ENCODE results near the gene DNAJC1. TPM values are rescaled to one million over a fixed set of nuclear protein-coding genes. Genes with fewer than 3 reads are reported as not detected.

DNAJC1 gene
- total RNA-seq, 1 donor from 2014 or later = 66.8 TPM

GRCh38 chr10:21912625-21913024 lies 90.9 kb downstream of the DNAJC1 start:
- Histone ChIP-seq H3K27ac (ENCODE audit: low read depth, low read length) (no peak overlapping the region), H4K20me1 (ENCODE audit: insufficient read depth, low read length) (no peaks in the 10 kb centered on the region), H2AFZ (ENCODE audit: low read depth, low read length) (no peak overlapping the region), H3K9me3 (ENCODE audit: insufficient read depth, low read depth, low read length) (no peaks in the 10 kb centered on the region), H3K4me1 (ENCODE audit: insufficient read depth, low read length) (no peaks in the 10 kb centered on the region), H3K4me3 (ENCODE audit: insufficient read depth, low read depth, low read length) (no peak overlapping the region), H3K27me3 (ENCODE audit: insufficient read depth, low read length) (no peaks in the 10 kb centered on the region), H3K9ac (ENCODE audit: low read length) (no peak overlapping the region), H3K79me2 (ENCODE audit: insufficient read depth, low read length) (no peaks in the 10 kb centered on the region), H3K36me3 (ENCODE audit: insufficient read depth, low read length) (no peaks in the 10 kb centered on the region), H3K4me2 (ENCODE audit: low read length) (no peak overlapping the region)
- FAIRE-seq (no peak), DNase-seq (ENCODE audit: low read depth) (no peak)
- Mint-ChIP-seq H3K27ac (ENCODE audit: unreplicated experiment) (peak overlapping the region; percentile 77), H3K4me3 (ENCODE audit: unreplicated experiment) (no peak overlapping the region), H3K27me3 (ENCODE audit: low read depth, unreplicated experiment) (no peaks in the 10 kb centered on the region), H3K9me3 (ENCODE audit: unreplicated experiment) (no peaks in the 10 kb centered on the region), H3K4me1 (ENCODE audit: low read depth, unreplicated experiment) (peaks cover 21% of the 10 kb centered on the region), H3K36me3 (ENCODE audit: low read depth, unreplicated experiment) (no peaks in the 10 kb centered on the region)
- TF ChIP-seq CTCF (IDR thresholded peaks at IDR 0.05; ENCODE audit: insufficient read depth, low read depth, low read length) (no peak), EZH2 (IDR thresholded peaks at IDR 0.05; ENCODE audit: insufficient read depth, low read length) (no peak)

- Mint-ChIP-seq H3K4me3 (ENCODE audit: unreplicated experiment) (no peak overlapping the region), H3K27ac (ENCODE audit: unreplicated experiment) (no peak overlapping the region), H3K9me3 (ENCODE audit: unreplicated experiment) (no peaks in the 10 kb centered on the region), H3K27me3 (ENCODE audit: low read depth, unreplicated experiment) (no peaks in the 10 kb centered on the region), H3K36me3 (ENCODE audit: low read depth, unreplicated experiment) (peaks cover 3% of the 10 kb centered on the region), H3K4me1 (ENCODE audit: low read depth, unreplicated experiment) (peaks cover 21% of the 10 kb centered on the region)
- no peak for DNase-seq (ENCODE audit: low read depth)
- no peaks in the 10 kb centered on the region for H4K20me1 ChIP-seq (ENCODE audit: insufficient read depth, low read length)
- no peak overlapping the region for H3K27ac ChIP-seq (ENCODE audit: low read depth, low read length)
- no peaks in the 10 kb centered on the region for H3K79me2 ChIP-seq (ENCODE audit: insufficient read depth, low read length)
- no peaks in the 10 kb centered on the region for H3K9me3 ChIP-seq (ENCODE audit: insufficient read depth, low read depth, low read length)
- H3K4me2 ChIP-seq (ENCODE audit: low read length) = no peak overlapping the region
- H3K27me3 ChIP-seq (ENCODE audit: insufficient read depth, low read length) = no peaks in the 10 kb centered on the region
- FAIRE-seq = no peak
- H3K36me3 ChIP-seq (ENCODE audit: insufficient read depth, low read length) = no peaks in the 10 kb centered on the region
- H3K4me3 ChIP-seq (ENCODE audit: insufficient read depth, low read depth, low read length) = no peak overlapping the region
- TF ChIP-seq EZH2 (IDR thresholded peaks at IDR 0.05; ENCODE audit: insufficient read depth, low read length) (no peak), CTCF (IDR thresholded peaks at IDR 0.05; ENCODE audit: insufficient read depth, low read depth, low read length) (no peak)
- no peak overlapping the region for H3K9ac ChIP-seq (ENCODE audit: low read length)
- H2AFZ ChIP-seq (ENCODE audit: low read depth, low read length) = no peak overlapping the region
- no peaks in the 10 kb centered on the region for H3K4me1 ChIP-seq (ENCODE audit: insufficient read depth, low read length)
Observed at GRCh38 chr10:21910798-21911197, 92.7 kb downstream of the DNAJC1 start.

- H3K4me3 Mint-ChIP-seq (ENCODE audit: unreplicated experiment) = no peak overlapping the region
- H3K9me3 Mint-ChIP-seq (ENCODE audit: unreplicated experiment) = no peaks in the 10 kb centered on the region
- H3K79me2 ChIP-seq (ENCODE audit: insufficient read depth, low read length) = no peaks in the 10 kb centered on the region
- peaks cover 7% of the 10 kb centered on the region for H3K4me1 Mint-ChIP-seq (ENCODE audit: low read depth, unreplicated experiment)
- no peaks in the 10 kb centered on the region for H4K20me1 ChIP-seq (ENCODE audit: insufficient read depth, low read length)
- H3K4me3 ChIP-seq (ENCODE audit: insufficient read depth, low read depth, low read length) = no peak overlapping the region
- no peaks in the 10 kb centered on the region for H3K27me3 Mint-ChIP-seq (ENCODE audit: low read depth, unreplicated experiment)
- peaks cover 8% of the 10 kb centered on the region for H3K36me3 Mint-ChIP-seq (ENCODE audit: low read depth, unreplicated experiment)
- peaks cover 7% of the 10 kb centered on the region for H3K36me3 ChIP-seq (ENCODE audit: insufficient read depth, low read length)
- FAIRE-seq = no peak
- H3K27ac ChIP-seq (ENCODE audit: low read depth, low read length) = no peak overlapping the region
- H2AFZ ChIP-seq (ENCODE audit: low read depth, low read length) = no peak overlapping the region
- H3K9me3 ChIP-seq (ENCODE audit: insufficient read depth, low read depth, low read length) = no peaks in the 10 kb centered on the region
- H3K4me1 ChIP-seq (ENCODE audit: insufficient read depth, low read length) = no peaks in the 10 kb centered on the region
- no peak for TF ChIP-seq CTCF (IDR thresholded peaks at IDR 0.05; ENCODE audit: insufficient read depth, low read depth, low read length)
- TF ChIP-seq EZH2 (IDR thresholded peaks at IDR 0.05; ENCODE audit: insufficient read depth, low read length) = no peak
- H3K27ac Mint-ChIP-seq (ENCODE audit: unreplicated experiment) = no peak overlapping the region
- no peak overlapping the region for H3K9ac ChIP-seq (ENCODE audit: low read length)
- no peak overlapping the region for H3K4me2 ChIP-seq (ENCODE audit: low read length)
- H3K27me3 ChIP-seq (ENCODE audit: insufficient read depth, low read length) = no peaks in the 10 kb centered on the region
- no peak for DNase-seq (ENCODE audit: low read depth)
Observed at GRCh38 chr10:21907436-21907835, 96.1 kb downstream of the DNAJC1 start.

All from astrocyte (in vitro differentiated cells and primary cell).